GM19467 (cell line): Measurements from ENCODE around the gene CCSAP.
A peak's percentile ranks its signal among the peaks of the same experiment; 100 is the strongest.
"Not testable (repeated sequence)": the region's sequence is repeated elsewhere in the genome, so short reads cannot be mapped to it uniquely, and the experiment has no call there.

Experiments used
- ATAC-seq: cut with Tn5 transposase; IDR thresholded peaks from one replicate; pipeline ENCODE4 v1.9.1; 2021; ENCODE audit warnings: mild to moderate bottlenecking, moderate library complexity; ENCODE audit not compliant: unreplicated experiment

The CCSAP gene, protein sequence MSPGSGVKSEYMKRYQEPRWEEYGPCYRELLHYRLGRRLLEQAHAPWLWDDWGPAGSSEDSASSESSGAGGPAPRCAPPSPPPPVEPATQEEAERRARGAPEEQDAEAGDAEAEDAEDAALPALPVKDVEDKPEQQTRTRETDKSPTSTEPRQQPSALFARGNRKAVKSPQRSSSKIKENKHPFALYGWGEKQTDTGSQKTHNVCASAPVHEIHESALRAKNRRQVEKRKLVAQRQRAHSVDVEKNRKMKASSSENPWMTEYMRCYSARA

GRCh38 chr1:229342656-229343569, at the start of gene CCSAP:
Gene CCSAP (minus strand): TSS chr1:229343047. CDS start chr1:229342465, 582 bp downstream.
- ATAC-seq, result peak; percentile 37

DNA sequence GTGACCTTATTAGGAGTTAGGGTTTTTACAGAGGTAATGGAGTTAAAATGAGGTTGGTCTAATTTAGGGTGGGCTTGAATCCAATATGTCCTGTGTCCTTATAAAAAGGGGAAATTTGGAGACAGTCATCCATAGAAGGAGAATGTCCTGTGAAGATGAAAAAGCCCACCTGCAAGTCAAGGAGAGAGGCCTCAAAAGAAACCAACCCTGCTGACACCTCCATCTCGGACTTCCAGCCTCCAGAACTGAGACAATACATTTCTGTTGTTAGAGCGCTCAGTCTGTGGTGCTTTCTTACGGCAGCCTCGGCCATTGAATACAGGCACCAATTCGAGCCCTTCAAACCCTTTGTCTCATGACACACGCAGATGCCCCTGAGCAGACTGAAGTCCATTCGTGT, 47.3 kb upstream of the CCSAP start:
- ATAC-seq, result no peak

DNA sequence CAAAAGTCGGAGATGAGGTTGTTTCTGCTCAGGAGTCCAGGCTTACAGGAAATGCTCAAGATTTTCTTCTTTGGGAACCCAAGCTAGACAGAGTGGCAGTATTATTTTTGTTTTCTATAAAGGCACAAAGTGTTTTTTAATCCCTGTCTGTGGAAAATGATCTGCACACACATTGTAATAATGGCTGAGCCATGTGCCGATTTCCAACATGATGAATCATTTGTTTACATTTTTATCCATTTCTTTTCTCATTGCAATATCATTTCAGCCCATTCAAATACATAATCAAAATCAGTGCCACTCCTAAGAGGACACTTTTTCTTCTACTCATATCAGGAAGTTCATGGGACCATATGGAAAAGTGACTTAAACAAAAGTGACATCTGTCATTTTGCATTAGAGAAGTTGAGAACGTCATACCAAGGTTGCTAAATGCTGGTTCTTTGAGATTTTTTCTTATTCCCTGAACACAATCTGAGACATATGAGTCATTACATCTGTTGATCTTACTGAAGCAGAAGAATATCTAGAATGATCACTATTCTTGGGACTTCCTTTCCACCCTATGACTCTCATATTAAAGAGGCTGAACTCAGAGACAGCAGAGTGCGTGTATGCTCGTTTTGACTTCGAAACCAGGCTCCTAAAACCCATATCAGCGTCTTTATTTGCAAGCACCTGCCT, 46.2 kb upstream of the CCSAP start:
- no peak for ATAC-seq

- no peak for ATAC-seq
Measured at GRCh38 chr1:229385853-229386456, 43.1 kb upstream of the CCSAP start.

- no peak for ATAC-seq
Measured at GRCh38 chr1:229384822-229385221, 42.0 kb upstream of the CCSAP start.

DNA sequence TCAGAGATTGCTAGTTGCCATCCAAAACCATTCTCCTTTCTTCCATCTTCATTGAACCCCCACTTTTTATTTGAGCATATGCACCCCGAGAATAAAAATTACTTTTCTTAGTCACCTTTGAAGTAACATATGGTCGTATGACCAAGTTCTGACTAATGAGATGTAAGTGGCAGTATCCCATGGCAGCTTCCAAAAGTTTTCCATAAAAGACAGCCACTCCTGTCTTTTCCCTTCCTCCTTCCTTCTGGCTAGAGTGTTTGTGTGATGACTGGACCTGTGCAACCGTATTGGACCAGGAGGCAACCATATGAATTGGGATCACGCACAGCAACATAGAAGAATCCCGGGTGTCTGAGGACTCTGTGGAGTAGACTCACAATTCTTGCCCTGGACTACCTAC, 41.1 kb upstream of the CCSAP start:
- no peak for ATAC-seq

DNA sequence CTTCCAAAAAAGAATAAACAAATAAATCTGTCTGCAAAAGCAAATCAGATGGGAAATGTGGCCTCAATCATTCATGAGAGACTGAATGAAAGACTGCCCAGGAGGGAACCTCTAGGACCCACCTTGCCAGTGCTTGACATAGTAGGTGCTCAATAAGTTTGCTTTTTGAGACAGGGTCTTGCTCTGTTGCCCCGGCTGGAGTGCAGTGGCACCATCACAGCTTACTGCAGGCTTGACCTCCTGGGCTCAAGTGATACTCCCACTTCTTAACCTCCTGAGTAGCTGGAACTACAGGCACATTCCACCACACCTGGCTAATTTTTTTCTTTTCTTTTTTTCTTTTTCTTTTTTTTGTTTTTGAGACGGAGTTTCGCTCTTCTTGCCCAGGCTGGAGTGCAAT, 40.3 kb upstream of the CCSAP start:
- no peak for ATAC-seq

DNA sequence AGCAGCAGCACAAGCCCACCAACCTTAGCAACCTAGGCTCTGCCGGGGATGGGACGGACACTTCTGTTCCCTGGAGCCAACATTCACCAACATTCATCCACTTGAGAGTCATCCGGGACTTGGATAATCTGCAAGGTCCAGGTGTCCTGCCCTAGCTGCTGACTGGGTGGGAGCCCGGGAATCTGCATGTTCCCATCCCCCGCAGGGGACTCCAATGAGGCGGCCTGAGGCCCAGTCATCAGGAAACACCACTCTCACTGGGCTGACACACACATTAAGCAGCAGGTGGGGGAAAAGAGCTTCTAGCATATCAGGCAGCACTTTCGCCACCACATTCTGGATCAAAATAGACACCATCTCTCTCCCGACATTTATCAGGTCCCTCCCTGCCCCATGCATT, 38.4 kb upstream of the CCSAP start:
- no peak for ATAC-seq

GRCh38 chr1:229380536-229381160, 37.8 kb upstream of the CCSAP start:
- no peak for ATAC-seq

DNA sequence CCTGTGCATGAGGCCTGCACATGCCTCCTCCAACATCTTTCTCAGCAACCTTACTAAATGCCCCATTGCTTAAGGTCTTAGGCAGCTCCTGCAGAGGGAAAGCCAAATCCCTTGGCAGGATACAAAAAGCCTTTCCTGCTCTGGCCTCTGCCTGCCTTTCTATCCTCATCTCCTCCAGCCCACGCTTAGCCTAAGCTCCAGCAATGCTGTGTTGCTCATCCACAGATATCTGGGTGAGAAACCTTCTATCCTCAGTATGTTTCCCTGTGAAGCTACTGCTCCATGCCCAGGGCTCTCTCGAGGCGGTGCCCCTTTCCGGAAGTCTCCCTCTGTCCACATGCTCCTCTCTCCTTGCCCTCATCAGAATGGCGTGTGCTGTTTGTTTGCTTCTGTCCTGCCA, 37.0 kb upstream of the CCSAP start:
- ATAC-seq, result no peak

GRCh38 chr1:229378586-229379367, 35.9 kb upstream of the CCSAP start:
- ATAC-seq, result no peak

DNA sequence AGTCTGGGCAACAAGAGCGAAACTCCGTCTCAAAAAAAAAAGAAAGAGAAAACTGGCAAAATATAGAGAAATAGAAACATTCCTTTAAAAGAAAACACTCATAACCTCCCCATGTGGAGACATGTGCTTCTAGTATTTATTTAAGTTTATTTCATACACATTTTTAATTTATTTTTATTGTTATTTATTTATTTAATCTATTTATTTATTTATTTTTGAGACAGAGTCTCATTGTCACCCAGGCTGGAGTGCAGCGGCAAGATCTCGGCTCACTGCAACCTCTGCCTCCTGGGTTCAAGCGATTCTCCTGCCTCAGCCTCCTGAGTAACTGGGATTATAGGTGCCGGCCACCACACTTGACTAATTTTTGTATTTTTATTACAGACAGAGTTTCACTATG, 35.2 kb upstream of the CCSAP start:
- ATAC-seq, result not testable (repeated sequence)

DNA sequence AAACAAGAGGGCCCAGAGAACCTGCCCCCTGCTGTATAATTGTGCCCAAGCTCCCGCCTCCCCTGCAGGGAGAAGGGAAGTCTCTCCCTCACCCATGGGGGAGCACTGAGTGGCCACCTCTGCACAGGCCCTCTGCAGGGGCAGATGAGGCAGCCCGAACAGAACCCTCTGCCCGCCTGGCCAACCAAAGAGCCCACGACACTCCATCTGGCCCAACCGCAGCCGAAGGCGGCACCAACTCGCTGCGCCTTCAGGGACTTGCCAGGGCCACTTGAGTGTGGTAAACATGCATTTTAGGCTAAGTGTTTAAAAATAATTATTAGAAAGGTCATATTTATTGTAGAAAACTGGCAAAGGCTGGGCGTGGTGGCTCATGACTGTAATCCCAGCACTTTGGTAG, 34.6 kb upstream of the CCSAP start:
- no peak for ATAC-seq

- ATAC-seq, result no peak
Measured at GRCh38 chr1:229376521-229376920, 33.7 kb upstream of the CCSAP start.

DNA sequence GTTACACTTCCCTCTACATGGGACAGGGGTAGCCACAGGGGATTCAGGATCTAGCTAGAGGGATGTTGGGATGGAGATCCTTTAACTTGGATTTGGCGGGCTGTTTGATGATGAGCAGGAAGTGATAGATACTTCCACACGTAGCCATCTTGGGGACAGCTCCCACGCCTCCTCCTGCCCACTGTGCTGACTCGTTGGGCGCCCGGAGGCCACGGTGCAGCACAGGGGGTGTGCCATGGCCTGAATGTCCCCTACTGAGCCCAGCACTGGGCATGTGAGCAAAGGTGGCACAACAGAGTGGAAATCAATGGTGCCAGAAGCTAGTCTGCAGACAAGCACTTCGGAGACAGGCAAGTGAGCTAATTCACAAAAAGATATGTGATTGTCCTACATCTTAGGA, 31.6 kb upstream of the CCSAP start:
- ATAC-seq, result no peak

DNA sequence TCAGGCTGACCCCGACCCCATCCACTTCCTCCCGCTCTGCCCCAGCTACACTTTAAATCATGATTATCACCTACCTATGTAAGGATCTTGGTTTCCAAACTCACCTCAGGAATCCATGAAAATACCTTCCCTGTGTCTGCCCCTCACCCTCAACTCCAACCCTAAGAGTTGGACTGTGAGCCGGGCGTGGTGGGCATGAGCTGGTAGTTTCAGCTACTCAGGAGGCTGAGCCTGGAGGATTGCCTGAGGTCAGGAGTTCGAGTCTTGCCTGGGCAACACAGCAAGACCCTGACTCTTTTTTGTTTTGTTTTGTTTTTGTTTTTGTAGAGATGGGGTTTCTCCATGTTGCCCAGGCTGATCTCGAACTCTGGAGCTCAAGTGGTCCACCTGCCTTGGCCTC, 30.5 kb upstream of the CCSAP start:
- ATAC-seq, result no peak

- no peak for ATAC-seq
Measured at GRCh38 chr1:229372251-229372650, 29.4 kb upstream of the CCSAP start.

GRCh38 chr1:229371624-229372023, 28.8 kb upstream of the CCSAP start:
- no peak for ATAC-seq

GRCh38 chr1:229370601-229371021, 27.8 kb upstream of the CCSAP start:
- ATAC-seq, result no peak

GRCh38 chr1:229368347-229368746, 25.5 kb upstream of the CCSAP start:
- ATAC-seq, result peak; percentile 72
